IMR-90 (cell line): ENCODE measurements around the gene ABCA8. TPM values are rescaled to one million over a fixed set of nuclear protein-coding genes. Genes with fewer than 3 reads are reported as not detected.

Source experiments
- ATAC-seq: fragments of 200-7000 bp; cut with Tn5 transposase; 2 replicates; pipeline ENCODE4 v1.9.1; 2020; ENCODE audit warnings: low read depth, mild to moderate bottlenecking, moderate library complexity
- BruUV-seq: library from RNA; stranded (reverse); fragments of 400-500 nt; replicated peaks from 2 replicates; lab custom pipeline; 2021; lab: Mats Ljungman, UMichigan
- CTCF ChIA-PET: fragments of 300-600 bp; formaldehyde crosslinking; extraction: SDS; loops from one replicate; lab custom pipeline; 2021; ENCODE audit warnings: antibody characterized with exemption; lab: Yijun Ruan, JAX
- POLR2A ChIA-PET: fragments of 300-600 bp; sonication (Branson Sonifier 250); formaldehyde crosslinking; loops from one replicate; lab custom pipeline; 2022; ENCODE audit warnings: antibody characterized with exemption; ENCODE audit not compliant: unreplicated experiment; lab: Charles Lee
- DNase-seq: peaks from one replicate; pipeline ENCODE4 v3.0.0; 2013
- H2AFZ ChIP-seq: replicated peaks from 2 replicates; pipeline ENCODE3; 2013; ENCODE audit warnings: low read length, mild to moderate bottlenecking; ENCODE audit not compliant: poor library complexity
- H2AK5ac ChIP-seq: 2 replicates; pipeline ENCODE4 v1.6.1; 2013; ENCODE audit warnings: low read depth, low read length, inconsistent platforms
- H2AK9ac ChIP-seq: replicated peaks from 2 replicates; pipeline ENCODE3; 2013; ENCODE audit warnings: mild to moderate bottlenecking, low read depth, low read length, moderate library complexity; ENCODE audit not compliant: poor library complexity
- H2BK120ac ChIP-seq: 2 replicates; pipeline ENCODE4 v1.6.1; 2013; ENCODE audit warnings: low read depth, low read length, inconsistent platforms
- H2BK15ac ChIP-seq: 3 replicates; pipeline ENCODE4 v1.6.1; 2013; ENCODE audit warnings: low read depth, low read length, inconsistent platforms
- H2BK20ac ChIP-seq: 2 replicates; pipeline ENCODE4 v1.6.1; 2013; ENCODE audit warnings: low read depth, mild to moderate bottlenecking, inconsistent platforms, low read length, moderate library complexity
- H2BK5ac ChIP-seq: 2 replicates; pipeline ENCODE4 v1.6.1; 2013; ENCODE audit warnings: mild to moderate bottlenecking, low read depth, low read length, inconsistent platforms; ENCODE audit not compliant: poor library complexity, severe bottlenecking
- H3K14ac ChIP-seq: replicated peaks from 2 replicates; pipeline ENCODE4 v1.6.1; 2013; ENCODE audit warnings: low read depth, low read length, inconsistent platforms
- H3K18ac ChIP-seq: 2 replicates; pipeline ENCODE4 v1.6.1; 2013; ENCODE audit warnings: low read depth, low read length, control low read depth
- H3K23ac ChIP-seq: 2 replicates; pipeline ENCODE4 v1.6.1; 2013; ENCODE audit warnings: low read depth, low read length, inconsistent platforms
- H3K27ac ChIP-seq: 2 replicates; pipeline ENCODE4 v1.5.1; 2013; ENCODE audit warnings: mild to moderate bottlenecking, control low read depth, low read length; ENCODE audit not compliant: insufficient read depth
- H3K27me3 ChIP-seq: 2 replicates; pipeline ENCODE4 v1.6.1; 2013; ENCODE audit warnings: low read length; ENCODE audit not compliant: control insufficient read depth, insufficient read depth
- H3K36me3 ChIP-seq: 2 replicates; pipeline ENCODE4 v1.6.1; 2013; ENCODE audit warnings: low read length, mixed read lengths; ENCODE audit not compliant: control insufficient read depth, insufficient read depth
- H3K4ac ChIP-seq: 2 replicates; pipeline ENCODE4 v1.6.1; 2013; ENCODE audit warnings: low read depth, low read length, inconsistent platforms
- H3K4me1 ChIP-seq: 2 replicates; pipeline ENCODE4 v1.6.1; 2013; ENCODE audit warnings: low read length, mixed read lengths; ENCODE audit not compliant: control insufficient read depth, insufficient read depth
- H3K4me2 ChIP-seq: 2 replicates; pipeline ENCODE4 v1.6.1; 2013; ENCODE audit warnings: low read depth, mild to moderate bottlenecking, control low read depth, low read length, moderate library complexity
- H3K4me3 ChIP-seq: 2 replicates; pipeline ENCODE4 v1.5.1; 2013; ENCODE audit warnings: low read depth, mild to moderate bottlenecking, control low read depth, low read length, moderate library complexity; ENCODE audit not compliant: insufficient read depth
- H3K56ac ChIP-seq: 2 replicates; pipeline ENCODE4 v1.6.1; 2013; ENCODE audit warnings: low read length, inconsistent platforms; ENCODE audit not compliant: insufficient read depth; ENCODE audit errors: extremely low read depth
- H3K79me1 ChIP-seq, 2 experiments: 2 replicates each; pipeline ENCODE4 v1.6.1; 2013; ENCODE audit warnings: low read length in 2 of 2, inconsistent platforms in 1 of 2, low read depth in 1 of 2
- H3K9ac ChIP-seq: 2 replicates; pipeline ENCODE4 v1.6.1; 2013; ENCODE audit warnings: low read depth, low read length, control low read depth
- H3K9me1 ChIP-seq: 2 replicates; pipeline ENCODE4 v1.6.1; 2013; ENCODE audit warnings: low read length, inconsistent platforms; ENCODE audit not compliant: insufficient read depth
- H3K9me3 ChIP-seq: 2 replicates; pipeline ENCODE4 v1.6.1; 2013; ENCODE audit warnings: low read length; ENCODE audit not compliant: control insufficient read depth, insufficient read depth
- H4K20me1 ChIP-seq: 2 replicates; pipeline ENCODE4 v1.6.1; 2013; ENCODE audit warnings: low read length, inconsistent platforms; ENCODE audit not compliant: insufficient read depth
- H4K5ac ChIP-seq: 2 replicates; pipeline ENCODE4 v1.6.1; 2013; ENCODE audit warnings: mild to moderate bottlenecking, low read depth, low read length, control low read depth
- H4K8ac ChIP-seq, 2 experiments: 2 replicates each; pipeline ENCODE4 v1.6.1; 2013; ENCODE audit warnings: low read depth in 2 of 2, low read length in 2 of 2, control low read depth in 1 of 2, inconsistent platforms in 1 of 2
- H4K91ac ChIP-seq: 2 replicates; pipeline ENCODE4 v1.6.1; 2013; ENCODE audit warnings: low read depth, low read length, inconsistent platforms; ENCODE audit not compliant: insufficient read depth
- MAFK ChIP-seq: IDR thresholded peaks from 2 replicates; pipeline ENCODE4 v1.6.1; 2012; ENCODE audit warnings: low read depth, low read length, improper control_type of control experiment
- POLR2A ChIP-seq: IDR thresholded peaks from 2 replicates; pipeline ENCODE4 v1.6.1; 2012; ENCODE audit warnings: mild to moderate bottlenecking, low read depth, low read length
- WGBS, 2 experiments: methylation state at CpG; one replicate each; pipeline versions ENCODE4 v1.1.5 to v1.1.7; 2013; ENCODE audit warnings: missing lambda C conversion rate in 2 of 2; ENCODE audit not compliant: insufficient read length in 1 of 2; ENCODE audit errors: extremely low coverage in 2 of 2; 5-methylcytosine and 5-hydroxymethylcytosine counted together
- dilution Hi-C: fragments of 300-500 bp; cut with HindIII; formaldehyde crosslinking; loops from one replicate; pipeline ENCODE4 v1.14.3; 2018; ENCODE audit warnings: low sequenced_read_pairs; ENCODE audit not compliant: unreplicated experiment
- in situ Hi-C: fragments of 300-500 bp; cut with MboI; formaldehyde crosslinking; loops from 3 replicates; pipeline ENCODE4 v1.14.3; 2019; ENCODE audit warnings: low sequenced_read_pairs, inconsistent platforms, mixed read lengths
- intact Hi-C: fragments of 100-400 bp; cut with micrococcal nuclease; formaldehyde crosslinking; loops from 2 replicates; pipeline ENCODE4 v1.10.0; 2022
- polyA plus RNA-seq, 3 experiments: library from polyadenylated mRNA; depleted of rRNA; stranded (reverse); fragments of >200 nt; gene quantifications; 2 replicates each; pipeline ENCODE4 v1.2.3, GENCODE V29; 2012; ENCODE audit warnings: low replicate concordance in 1 of 3
- total RNA-seq: library from RNA; depleted of rRNA; stranded (reverse); fragments of >200 nt; gene quantifications from 2 replicates; pipeline ENCODE4 v1.2.3, GENCODE V29; 2012

The ABCA8 gene
- total and polyA plus RNA-seq, 2 of the 4 experiments (the other 2 are of a cell fraction), result 1.8 TPM

DNA sequence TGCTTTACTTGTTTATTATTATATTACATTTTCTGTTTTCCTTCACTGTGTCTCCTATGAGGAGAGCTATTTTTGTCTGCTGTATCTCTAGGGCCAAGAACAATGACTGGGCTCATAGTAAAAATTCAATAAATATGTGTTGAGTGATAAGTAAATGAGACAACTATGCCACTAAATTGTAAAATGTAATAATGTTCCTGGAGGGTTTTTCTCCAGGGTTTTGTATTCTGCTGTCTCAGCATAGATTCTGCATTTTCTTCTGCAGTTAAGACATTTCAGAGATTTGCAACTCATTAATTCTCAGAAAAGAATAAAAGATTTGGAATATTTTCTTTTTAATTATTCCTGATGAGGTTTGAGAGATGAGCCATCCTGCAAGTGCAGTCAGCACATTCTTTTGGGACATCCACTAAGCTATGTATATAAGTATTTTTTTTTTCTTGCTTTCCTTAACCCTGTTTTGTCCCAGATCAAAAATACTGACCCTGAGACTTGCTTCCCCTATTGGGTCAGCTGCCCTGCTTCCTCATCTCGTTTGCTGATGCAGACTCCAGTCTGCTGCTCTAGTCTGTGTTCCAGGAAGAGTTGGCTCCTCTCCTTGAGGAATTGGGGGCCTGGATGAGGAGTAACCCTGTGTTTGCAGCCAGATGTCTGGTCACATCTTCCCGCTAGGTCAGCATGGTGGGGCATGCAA is 122.9 kb downstream of the ABCA8 start:
- TF ChIP-seq POLR2A (no peak), MAFK (peak; percentile 53)
- Histone ChIP-seq H4K8ac (peak overlapping the region; percentile 15 to 83; a peak in 3 of 4 replicates), H3K27me3 (no peaks in the 10 kb centered on the region), H2BK15ac (0 out of 3 replicates have a peak overlapping the region, but pooled peaks have one; percentile 75), H3K4me2 (no peak overlapping the region), H2AFZ (no peak overlapping the region), H3K79me1 (no peaks in the 10 kb centered on the region), H3K4me3 (no peak overlapping the region), H3K4me1 (peaks cover 8% of the 10 kb centered on the region; the same call in 1 of the 2 replicates), H3K18ac (no peak overlapping the region; the same call in 1 of the 2 replicates), H3K36me3 (no peaks in the 10 kb centered on the region), H3K14ac (0 out of 2 replicates have a peak overlapping the region, but pooled peaks have one; percentile 15), H2AK9ac (no peak overlapping the region), H3K9me1 (no peaks in the 10 kb centered on the region), H3K23ac (no peak overlapping the region), H3K9ac (no peak overlapping the region), H4K20me1 (no peaks in the 10 kb centered on the region), H4K5ac (no peak overlapping the region), H3K9me3 (no peaks in the 10 kb centered on the region), H3K4ac (peak overlapping the region; percentile 41; the same call in 1 of the 2 replicates), H2BK20ac (peak overlapping the region; percentile 67; the same call in 1 of the 2 replicates), H2BK5ac (no peak overlapping the region), H4K91ac (peak overlapping the region; percentile 38; the same call in 1 of the 2 replicates), H3K27ac (no peak overlapping the region; the same call in 1 of the 2 replicates), H2BK120ac (peak overlapping the region; percentile 58; the same call in 1 of the 2 replicates), H2AK5ac (0 out of 2 replicates have a peak overlapping the region, but pooled peaks have one; percentile 24), H3K56ac (no peak overlapping the region)
- in situ Hi-C loops (no loop called here), intact Hi-C loops (no loop called here), dilution Hi-C loops (no loop called here)
- ChIA-PET CTCF (interaction anchor here (0.5 kb wide), 1 partner anchor 60 kb away, joined by 4 read pairs; no protein-coding TSS in a partner anchor), POLR2A (no interaction called here)
- WGBS, 2 experiments, result no CpG with 5 or more reads among the region's 2 CpGs
- no TSS peak for BruUV-seq
- ATAC-seq, result no peak
- no peak for DNase-seq
